IMR-90 (cell line): Measurements from ENCODE around the gene DENND1A. TPM values are rescaled to one million over a fixed set of nuclear protein-coding genes. Genes with fewer than 3 reads are reported as not detected.

Experiments
- ATAC-seq: fragments of 200-7000 bp; cut with Tn5 transposase; 2 replicates; pipeline ENCODE4 v1.9.1; 2020; ENCODE audit warnings: low read depth, mild to moderate bottlenecking, moderate library complexity
- BruUV-seq: library from RNA; stranded (reverse); fragments of 400-500 nt; replicated peaks from 2 replicates; lab custom pipeline; 2021; lab: Mats Ljungman, UMichigan
- CTCF ChIA-PET: fragments of 300-600 bp; formaldehyde crosslinking; extraction: SDS; loops from one replicate; lab custom pipeline; 2021; ENCODE audit warnings: antibody characterized with exemption; lab: Yijun Ruan, JAX
- POLR2A ChIA-PET: fragments of 300-600 bp; sonication (Branson Sonifier 250); formaldehyde crosslinking; loops from one replicate; lab custom pipeline; 2022; ENCODE audit warnings: antibody characterized with exemption; ENCODE audit not compliant: unreplicated experiment; lab: Charles Lee
- DNase-seq: peaks from one replicate; pipeline ENCODE4 v3.0.0; 2013
- H2AFZ ChIP-seq: replicated peaks from 2 replicates; pipeline ENCODE3; 2013; ENCODE audit warnings: low read length, mild to moderate bottlenecking; ENCODE audit not compliant: poor library complexity
- H2AK5ac ChIP-seq: 2 replicates; pipeline ENCODE4 v1.6.1; 2013; ENCODE audit warnings: low read depth, low read length, inconsistent platforms
- H2AK9ac ChIP-seq: replicated peaks from 2 replicates; pipeline ENCODE3; 2013; ENCODE audit warnings: mild to moderate bottlenecking, low read depth, low read length, moderate library complexity; ENCODE audit not compliant: poor library complexity
- H2BK120ac ChIP-seq: 2 replicates; pipeline ENCODE4 v1.6.1; 2013; ENCODE audit warnings: low read depth, low read length, inconsistent platforms
- H2BK15ac ChIP-seq: 3 replicates; pipeline ENCODE4 v1.6.1; 2013; ENCODE audit warnings: low read depth, low read length, inconsistent platforms
- H2BK20ac ChIP-seq: 2 replicates; pipeline ENCODE4 v1.6.1; 2013; ENCODE audit warnings: low read depth, mild to moderate bottlenecking, inconsistent platforms, low read length, moderate library complexity
- H2BK5ac ChIP-seq: 2 replicates; pipeline ENCODE4 v1.6.1; 2013; ENCODE audit warnings: mild to moderate bottlenecking, low read depth, low read length, inconsistent platforms; ENCODE audit not compliant: poor library complexity, severe bottlenecking
- H3K14ac ChIP-seq: replicated peaks from 2 replicates; pipeline ENCODE4 v1.6.1; 2013; ENCODE audit warnings: low read depth, low read length, inconsistent platforms
- H3K18ac ChIP-seq: 2 replicates; pipeline ENCODE4 v1.6.1; 2013; ENCODE audit warnings: low read depth, low read length, control low read depth
- H3K23ac ChIP-seq: 2 replicates; pipeline ENCODE4 v1.6.1; 2013; ENCODE audit warnings: low read depth, low read length, inconsistent platforms
- H3K27ac ChIP-seq: 2 replicates; pipeline ENCODE4 v1.5.1; 2013; ENCODE audit warnings: mild to moderate bottlenecking, control low read depth, low read length; ENCODE audit not compliant: insufficient read depth
- H3K27me3 ChIP-seq: 2 replicates; pipeline ENCODE4 v1.6.1; 2013; ENCODE audit warnings: low read length; ENCODE audit not compliant: control insufficient read depth, insufficient read depth
- H3K36me3 ChIP-seq: 2 replicates; pipeline ENCODE4 v1.6.1; 2013; ENCODE audit warnings: low read length, mixed read lengths; ENCODE audit not compliant: control insufficient read depth, insufficient read depth
- H3K4ac ChIP-seq: 2 replicates; pipeline ENCODE4 v1.6.1; 2013; ENCODE audit warnings: low read depth, low read length, inconsistent platforms
- H3K4me1 ChIP-seq: 2 replicates; pipeline ENCODE4 v1.6.1; 2013; ENCODE audit warnings: low read length, mixed read lengths; ENCODE audit not compliant: control insufficient read depth, insufficient read depth
- H3K4me2 ChIP-seq: 2 replicates; pipeline ENCODE4 v1.6.1; 2013; ENCODE audit warnings: low read depth, mild to moderate bottlenecking, control low read depth, low read length, moderate library complexity
- H3K4me3 ChIP-seq: 2 replicates; pipeline ENCODE4 v1.5.1; 2013; ENCODE audit warnings: low read depth, mild to moderate bottlenecking, control low read depth, low read length, moderate library complexity; ENCODE audit not compliant: insufficient read depth
- H3K56ac ChIP-seq: 2 replicates; pipeline ENCODE4 v1.6.1; 2013; ENCODE audit warnings: low read length, inconsistent platforms; ENCODE audit not compliant: insufficient read depth; ENCODE audit errors: extremely low read depth
- H3K79me1 ChIP-seq, 2 experiments: 2 replicates each; pipeline ENCODE4 v1.6.1; 2013; ENCODE audit warnings: low read length in 2 of 2, inconsistent platforms in 1 of 2, low read depth in 1 of 2
- H3K9ac ChIP-seq: 2 replicates; pipeline ENCODE4 v1.6.1; 2013; ENCODE audit warnings: low read depth, low read length, control low read depth
- H3K9me1 ChIP-seq: 2 replicates; pipeline ENCODE4 v1.6.1; 2013; ENCODE audit warnings: low read length, inconsistent platforms; ENCODE audit not compliant: insufficient read depth
- H3K9me3 ChIP-seq: 2 replicates; pipeline ENCODE4 v1.6.1; 2013; ENCODE audit warnings: low read length; ENCODE audit not compliant: control insufficient read depth, insufficient read depth
- H4K20me1 ChIP-seq: 2 replicates; pipeline ENCODE4 v1.6.1; 2013; ENCODE audit warnings: low read length, inconsistent platforms; ENCODE audit not compliant: insufficient read depth
- H4K5ac ChIP-seq: 2 replicates; pipeline ENCODE4 v1.6.1; 2013; ENCODE audit warnings: mild to moderate bottlenecking, low read depth, low read length, control low read depth
- H4K8ac ChIP-seq, 2 experiments: 2 replicates each; pipeline ENCODE4 v1.6.1; 2013; ENCODE audit warnings: low read depth in 2 of 2, low read length in 2 of 2, control low read depth in 1 of 2, inconsistent platforms in 1 of 2
- H4K91ac ChIP-seq: 2 replicates; pipeline ENCODE4 v1.6.1; 2013; ENCODE audit warnings: low read depth, low read length, inconsistent platforms; ENCODE audit not compliant: insufficient read depth
- BHLHE40 ChIP-seq: fragments of 150-350 bp; IDR thresholded peaks from 2 replicates; pipeline ENCODE4 v1.6.1; 2016; ENCODE audit warnings: mild to moderate bottlenecking, low read depth, low read length
- CEBPB ChIP-seq: IDR thresholded peaks from 2 replicates; pipeline ENCODE4 v1.6.1; 2012; ENCODE audit warnings: low read depth, low read length, improper control_type of control experiment
- CHD1 ChIP-seq: IDR thresholded peaks from 2 replicates; pipeline ENCODE4 v1.6.1; 2012; ENCODE audit warnings: low read depth, low read length, improper control_type of control experiment
- ELK1 ChIP-seq: fragments of 150-350 bp; IDR thresholded peaks from 2 replicates; pipeline ENCODE4 v1.6.1; 2016; ENCODE audit warnings: low read depth, mild to moderate bottlenecking, low read length, moderate library complexity, borderline replicate concordance
- FOS ChIP-seq: fragments of 150-350 bp; IDR thresholded peaks from 2 replicates; pipeline ENCODE4 v1.6.1; 2016; ENCODE audit warnings: low read depth, low read length
- MAFK ChIP-seq: IDR thresholded peaks from 2 replicates; pipeline ENCODE4 v1.6.1; 2012; ENCODE audit warnings: low read depth, low read length, improper control_type of control experiment
- MAZ ChIP-seq: IDR thresholded peaks from 2 replicates; pipeline ENCODE4 v1.6.1; 2012; ENCODE audit warnings: low read depth, mild to moderate bottlenecking, low read length, improper control_type of control experiment, moderate library complexity, borderline replicate concordance
- MXI1 ChIP-seq: IDR thresholded peaks from 2 replicates; pipeline ENCODE4 v1.6.1; 2012; ENCODE audit warnings: low read depth, mild to moderate bottlenecking, low read length, moderate library complexity, borderline replicate concordance
- NFE2L2 ChIP-seq: fragments of 150-350 bp; IDR thresholded peaks from 2 replicates; pipeline ENCODE4 v1.6.1; 2016; ENCODE audit warnings: low read depth, mild to moderate bottlenecking, low read length
- POLR2A ChIP-seq: IDR thresholded peaks from 2 replicates; pipeline ENCODE4 v1.6.1; 2012; ENCODE audit warnings: mild to moderate bottlenecking, low read depth, low read length
- RAD21 ChIP-seq: IDR thresholded peaks from 2 replicates; pipeline ENCODE4 v1.6.1; 2012; ENCODE audit warnings: low read length, improper control_type of control experiment
- RCOR1 ChIP-seq: IDR thresholded peaks from 2 replicates; pipeline ENCODE4 v1.6.1; 2012; ENCODE audit warnings: mild to moderate bottlenecking, low read length, improper control_type of control experiment; ENCODE audit not compliant: insufficient replicate concordance
- RFX5 ChIP-seq: IDR thresholded peaks from 2 replicates; pipeline ENCODE4 v1.8.0; 2012; ENCODE audit warnings: low read depth, mild to moderate bottlenecking, low read length, moderate library complexity
- SMC3 ChIP-seq: fragments of 150-350 bp; IDR thresholded peaks from 2 replicates; pipeline ENCODE4 v1.6.1; 2016; ENCODE audit warnings: low read depth, mild to moderate bottlenecking, antibody characterized with exemption, low read length, moderate library complexity
- USF2 ChIP-seq: fragments of 150-350 bp; IDR thresholded peaks from 2 replicates; pipeline ENCODE4 v1.6.1; 2017; ENCODE audit warnings: mild to moderate bottlenecking, antibody characterized with exemption, low read length, low read depth
- WGBS, 2 experiments: methylation state at CpG; one replicate each; pipeline versions ENCODE4 v1.1.5 to v1.1.7; 2013; ENCODE audit warnings: missing lambda C conversion rate in 2 of 2; ENCODE audit not compliant: insufficient read length in 1 of 2; ENCODE audit errors: extremely low coverage in 2 of 2; 5-methylcytosine and 5-hydroxymethylcytosine counted together
- dilution Hi-C: fragments of 300-500 bp; cut with HindIII; formaldehyde crosslinking; loops from one replicate; pipeline ENCODE4 v1.14.3; 2018; ENCODE audit warnings: low sequenced_read_pairs; ENCODE audit not compliant: unreplicated experiment
- in situ Hi-C: fragments of 300-500 bp; cut with MboI; formaldehyde crosslinking; loops from 3 replicates; pipeline ENCODE4 v1.14.3; 2019; ENCODE audit warnings: low sequenced_read_pairs, inconsistent platforms, mixed read lengths
- intact Hi-C: fragments of 100-400 bp; cut with micrococcal nuclease; formaldehyde crosslinking; loops from 2 replicates; pipeline ENCODE4 v1.10.0; 2022
- polyA plus RNA-seq, 3 experiments: library from polyadenylated mRNA; depleted of rRNA; stranded (reverse); fragments of >200 nt; gene quantifications; 2 replicates each; pipeline ENCODE4 v1.2.3, GENCODE V29; 2012; ENCODE audit warnings: low replicate concordance in 1 of 3
- total RNA-seq: library from RNA; depleted of rRNA; stranded (reverse); fragments of >200 nt; gene quantifications from 2 replicates; pipeline ENCODE4 v1.2.3, GENCODE V29; 2012
- TF ChIP-seq, protein P1 (sequence below): conservative IDR thresholded peaks from 2 replicates; pipeline ENCODE4 v1.5.1; 2012; ENCODE audit warnings: mild to moderate bottlenecking, low read depth, low read length, improper control_type of control experiment

Gene DENND1A
- total and polyA plus RNA-seq, 2 of the 4 experiments (the other 2 are of a cell fraction), result 21.4 to 27.6 TPM

DNA sequence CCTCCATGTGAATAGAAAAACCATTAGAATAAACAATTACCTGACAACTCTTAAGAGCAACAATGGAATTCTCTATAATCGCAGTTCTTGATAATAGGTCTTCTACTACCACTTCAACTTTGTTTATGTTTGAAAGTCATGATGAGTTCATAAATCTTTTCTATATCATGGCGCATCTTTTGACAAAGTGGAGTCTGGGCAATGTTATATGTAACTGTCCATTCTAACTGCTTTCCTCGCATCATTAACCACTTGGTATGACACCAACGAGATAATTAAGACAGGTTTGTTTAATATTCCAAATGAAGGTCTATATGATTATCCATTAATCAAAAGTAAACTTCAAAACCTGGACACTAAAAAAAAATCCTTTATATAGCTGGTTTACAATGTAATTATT is 272.0 kb downstream of the DENND1A start:
- no peaks in the 10 kb centered on the region for H3K27me3 ChIP-seq
- in situ Hi-C loops (no loop called here), intact Hi-C loops (no loop called here), dilution Hi-C loops (no loop called here)
- no peak for ATAC-seq
- no peak overlapping the region for H2AFZ ChIP-seq
- TF ChIP-seq, protein P1, sequence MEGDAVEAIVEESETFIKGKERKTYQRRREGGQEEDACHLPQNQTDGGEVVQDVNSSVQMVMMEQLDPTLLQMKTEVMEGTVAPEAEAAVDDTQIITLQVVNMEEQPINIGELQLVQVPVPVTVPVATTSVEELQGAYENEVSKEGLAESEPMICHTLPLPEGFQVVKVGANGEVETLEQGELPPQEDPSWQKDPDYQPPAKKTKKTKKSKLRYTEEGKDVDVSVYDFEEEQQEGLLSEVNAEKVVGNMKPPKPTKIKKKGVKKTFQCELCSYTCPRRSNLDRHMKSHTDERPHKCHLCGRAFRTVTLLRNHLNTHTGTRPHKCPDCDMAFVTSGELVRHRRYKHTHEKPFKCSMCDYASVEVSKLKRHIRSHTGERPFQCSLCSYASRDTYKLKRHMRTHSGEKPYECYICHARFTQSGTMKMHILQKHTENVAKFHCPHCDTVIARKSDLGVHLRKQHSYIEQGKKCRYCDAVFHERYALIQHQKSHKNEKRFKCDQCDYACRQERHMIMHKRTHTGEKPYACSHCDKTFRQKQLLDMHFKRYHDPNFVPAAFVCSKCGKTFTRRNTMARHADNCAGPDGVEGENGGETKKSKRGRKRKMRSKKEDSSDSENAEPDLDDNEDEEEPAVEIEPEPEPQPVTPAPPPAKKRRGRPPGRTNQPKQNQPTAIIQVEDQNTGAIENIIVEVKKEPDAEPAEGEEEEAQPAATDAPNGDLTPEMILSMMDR, result no peak
- TF ChIP-seq USF2, result no peak
- TF ChIP-seq RFX5, result no peak
- no peak for TF ChIP-seq ELK1
- TF ChIP-seq SMC3, result no peak
- TF ChIP-seq MXI1, result no peak
- no peak for TF ChIP-seq CEBPB
- TF ChIP-seq RCOR1, result no peak
- TF ChIP-seq NFE2L2, result no peak
- TF ChIP-seq BHLHE40, result no peak
- TF ChIP-seq RAD21, result no peak
- TF ChIP-seq CHD1, result no peak
- no peak for TF ChIP-seq MAZ
- TF ChIP-seq MAFK, result no peak
- no peak for TF ChIP-seq FOS
- no peak for TF ChIP-seq POLR2A
- H3K18ac ChIP-seq, result no peak overlapping the region
- H3K4ac ChIP-seq, result no peak overlapping the region
- CTCF ChIA-PET, result no interaction called here
- H3K4me2 ChIP-seq, result no peak overlapping the region
- H3K9me3 ChIP-seq, result peaks cover 5% of the 10 kb centered on the region
- no peak overlapping the region for H3K4me3 ChIP-seq
- no peak overlapping the region for H2AK5ac ChIP-seq
- POLR2A ChIA-PET, result no interaction called here
- no peak overlapping the region for H3K27ac ChIP-seq
- BruUV-seq, result no TSS peak
- H4K20me1 ChIP-seq, result no peaks in the 10 kb centered on the region
- H2BK20ac ChIP-seq, result no peak overlapping the region
- no CpG with 5 or more reads among the region's 4 CpGs for WGBS, 2 experiments
- H4K91ac ChIP-seq, result no peak overlapping the region
- H3K4me1 ChIP-seq, result no peaks in the 10 kb centered on the region
- no peak overlapping the region for H3K14ac ChIP-seq
- no peak overlapping the region for H2BK15ac ChIP-seq
- H4K5ac ChIP-seq, result no peak overlapping the region
- 0 out of 2 replicates have a peak, but pooled peaks cover 3% of the 10 kb centered on the region for H3K9me1 ChIP-seq
- no peak overlapping the region for H2BK5ac ChIP-seq
- no peak overlapping the region for H2AK9ac ChIP-seq
- H3K56ac ChIP-seq, result no peak overlapping the region
- no peak overlapping the region for H2BK120ac ChIP-seq
- H3K9ac ChIP-seq, result no peak overlapping the region
- no peak overlapping the region for H4K8ac ChIP-seq
- no peak for DNase-seq
- H3K36me3 ChIP-seq, result no peaks in the 10 kb centered on the region
- no peaks in the 10 kb centered on the region for H3K79me1 ChIP-seq
- H3K23ac ChIP-seq, result no peak overlapping the region
